GM23248 (cell line): ENCODE results near the gene PRKCQ. TPM values are rescaled to one million over a fixed set of nuclear protein-coding genes. Genes with fewer than 3 reads are reported as not detected.
A peak's percentile ranks its signal among the peaks of the same experiment; 100 is the strongest.

ENCODE experiments used
- DNase-seq: peaks from one replicate; pipeline ENCODE4 v3.0.0-alpha.2; 2015
- H2AFZ ChIP-seq: fragments of 200-600 bp; sonication (generic); 2 replicates; pipeline ENCODE4 v1.6.1; 2016; ENCODE audit warnings: antibody characterized with exemption
- H3F3A ChIP-seq: fragments of 200-600 bp; sonication (generic); 2 replicates; pipeline ENCODE4 v1.6.1; 2016; ENCODE audit warnings: mild to moderate bottlenecking, antibody characterized with exemption, mixed run types; ENCODE audit not compliant: insufficient read depth
- H3K27ac ChIP-seq: fragments of 200-600 bp; sonication (generic); 2 replicates; pipeline ENCODE4 v1.5.1; 2016; ENCODE audit warnings: mild to moderate bottlenecking
- H3K27me3 ChIP-seq: fragments of 200-600 bp; sonication (generic); replicated peaks from 2 replicates; pipeline ENCODE4 v1.6.1; 2016; ENCODE audit warnings: mild to moderate bottlenecking; ENCODE audit not compliant: insufficient read depth
- H3K36me3 ChIP-seq: fragments of 200-600 bp; sonication (generic); 2 replicates; pipeline ENCODE4 v1.6.1; 2016; ENCODE audit warnings: low read depth, mild to moderate bottlenecking
- H3K4me1 ChIP-seq: fragments of 200-600 bp; sonication (generic); 2 replicates; pipeline ENCODE4 v1.6.1; 2016; ENCODE audit warnings: mild to moderate bottlenecking; ENCODE audit not compliant: insufficient read depth
- H3K4me2 ChIP-seq: fragments of 200-600 bp; sonication (generic); one replicate; pipeline ENCODE4 v1.6.1; 2016; ENCODE audit warnings: mild to moderate bottlenecking; ENCODE audit not compliant: unreplicated experiment
- H3K4me3 ChIP-seq: fragments of 200-600 bp; sonication (generic); 2 replicates; pipeline ENCODE4 v1.5.1; 2016; ENCODE audit warnings: mild to moderate bottlenecking
- H3K79me2 ChIP-seq: fragments of 200-600 bp; sonication (generic); 2 replicates; pipeline ENCODE4 v1.6.1; 2016; ENCODE audit warnings: mild to moderate bottlenecking; ENCODE audit not compliant: insufficient read depth
- H3K9ac ChIP-seq: fragments of 200-600 bp; sonication (generic); 2 replicates; pipeline ENCODE4 v1.6.1; 2016; ENCODE audit warnings: mild to moderate bottlenecking
- H3K9me2 ChIP-seq: fragments of 200-600 bp; sonication (generic); 2 replicates; pipeline ENCODE4 v1.6.1; 2016; ENCODE audit warnings: mixed run types, mild to moderate bottlenecking, moderate library complexity; ENCODE audit not compliant: insufficient read depth
- H3K9me3 ChIP-seq: fragments of 200-600 bp; sonication (generic); one replicate; pipeline ENCODE4 v1.6.1; 2017; ENCODE audit warnings: low read depth
- H4K20me1 ChIP-seq: fragments of 200-600 bp; sonication (generic); 2 replicates; pipeline ENCODE4 v1.6.0; 2016; ENCODE audit not compliant: insufficient read depth
- EZH2 ChIP-seq: fragments of 200-600 bp; sonication (generic); IDR thresholded peaks from 2 replicates; pipeline ENCODE4 v1.6.1; 2018; ENCODE audit warnings: antibody characterized with exemption, mild to moderate bottlenecking; ENCODE audit not compliant: insufficient read depth, poor library complexity, severe bottlenecking
- EZH2phosphoT487 ChIP-seq: fragments of 200-600 bp; sonication (generic); IDR thresholded peaks from 2 replicates; pipeline ENCODE4 v1.6.1; 2018; ENCODE audit warnings: antibody characterized with exemption, moderate library complexity, mild to moderate bottlenecking, low read depth; ENCODE audit not compliant: insufficient read depth
- WGBS, 2 experiments: methylation state at CpG; one replicate each; pipeline ENCODE4 v1.1.6; 2015 to 2017; ENCODE audit warnings: low lambda C conversion rate in 2 of 2, low coverage in 1 of 2; ENCODE audit errors: missing lambda C conversion rate in 2 of 2; 5-methylcytosine and 5-hydroxymethylcytosine counted together
- in situ Hi-C: fragments of 300-500 bp; cut with MboI; formaldehyde crosslinking; loops from 2 replicates; pipeline ENCODE4 v1.15.0; 2020
- polyA plus RNA-seq: library from polyadenylated mRNA; unstranded; fragments of >200 nt; fragmentation: Nextera tagmentation; extraction: Ambion mirVana; gene quantifications from 2 replicates; pipeline ENCODE4 v1.2.1, GENCODE V29; 2016
- total RNA-seq: library from RNA; depleted of rRNA; stranded (reverse); fragments of >200 nt; shearing (Covaris generic); gene quantifications from 2 replicates; pipeline ENCODE4 v1.2.3, GENCODE V29; 2014

Gene PRKCQ
- total and polyA plus RNA-seq, 2 experiments from 2014 or later, result not detected

DNA sequence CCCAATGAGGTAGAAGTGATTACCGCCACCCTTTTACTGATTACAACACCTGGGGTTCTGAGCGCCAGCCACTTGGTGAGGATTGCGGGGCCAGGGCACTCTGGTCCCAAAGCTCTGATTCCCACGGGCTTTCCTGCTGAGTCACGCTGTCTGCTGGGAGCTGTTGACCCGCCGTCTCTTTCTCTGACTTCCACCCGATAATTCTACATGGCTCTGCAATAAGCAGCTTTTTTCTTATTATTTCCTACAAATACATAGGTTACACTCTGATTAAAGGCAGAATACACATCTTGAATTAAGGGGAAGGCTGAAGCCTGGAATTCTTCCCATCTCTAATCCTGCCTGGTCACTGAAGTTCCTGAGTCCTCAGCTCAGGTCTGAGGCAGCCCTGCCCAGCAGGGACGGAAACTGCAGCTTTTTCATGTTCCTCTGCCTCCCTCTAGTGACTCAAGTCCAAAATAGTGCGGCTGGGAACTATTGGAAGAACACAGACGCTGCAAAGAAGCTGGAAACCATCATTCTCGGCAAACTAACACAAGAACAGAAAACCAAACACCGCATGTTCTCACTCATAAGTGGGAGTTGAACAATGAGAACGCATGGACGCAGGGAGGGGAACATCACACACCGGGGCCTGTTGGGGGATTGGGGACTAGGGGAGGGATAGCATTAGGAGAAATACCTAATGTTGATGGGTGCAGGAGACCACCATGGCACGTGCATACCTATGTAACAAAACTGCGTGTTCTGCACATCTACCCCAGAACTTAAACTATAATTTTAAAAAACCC is 178.3 kb downstream of the PRKCQ start:
- WGBS, 2 experiments, result 1 to 3% methylated on average over 18 of the region's 18 CpGs
- Histone ChIP-seq H3K79me2 (no peaks in the 10 kb centered on the region), H2AFZ (peak overlapping the region; percentile 72), H3K9me2 (no peaks in the 10 kb centered on the region), H3K4me3 (peak overlapping the region; percentile 69), H3K9ac (peak overlapping the region; percentile 56), H4K20me1 (no peaks in the 10 kb centered on the region), H3K4me1 (peaks cover 8% of the 10 kb centered on the region), H3K4me2 (peak overlapping the region; percentile 84), H3K27me3 (peaks cover 19% of the 10 kb centered on the region), H3K9me3 (no peaks in the 10 kb centered on the region), H3F3A (peaks cover 17% of the 10 kb centered on the region), H3K27ac (no peak overlapping the region), H3K36me3 (no peaks in the 10 kb centered on the region)
- TF ChIP-seq EZH2phosphoT487 (no peak), EZH2 (no peak)
- peak; percentile 96 for DNase-seq
- in situ Hi-C loops, result no loop called here

GRCh38 chr10:6400821-6401465 is 179.1 kb downstream of the PRKCQ start:
- 71 to 74% methylated on average over 12 of the region's 12 CpGs for WGBS, 2 experiments
- H3K4me2 ChIP-seq, result peak overlapping the region; percentile 84
- in situ Hi-C loops, result no loop called here

GRCh38 chr10:6400331-6400730 is 179.7 kb downstream of the PRKCQ start:
- Histone ChIP-seq H3K4me3 (no peak overlapping the region), H2AFZ (no peak overlapping the region), H3K9me2 (no peaks in the 10 kb centered on the region), H3K9me3 (no peaks in the 10 kb centered on the region), H3K4me2 (no peak overlapping the region), H4K20me1 (no peaks in the 10 kb centered on the region), H3K27me3 (peaks cover 19% of the 10 kb centered on the region), H3F3A (peaks cover 28% of the 10 kb centered on the region), H3K36me3 (no peaks in the 10 kb centered on the region), H3K9ac (no peak overlapping the region), H3K4me1 (peaks cover 14% of the 10 kb centered on the region), H3K27ac (no peak overlapping the region), H3K79me2 (no peaks in the 10 kb centered on the region)
- no peak for DNase-seq
- WGBS, 2 experiments, result 96 to 98% methylated on average over 7 of the region's 7 CpGs
- TF ChIP-seq EZH2phosphoT487, result no peak
- no peak for TF ChIP-seq EZH2
- in situ Hi-C loops, result no loop called here

More at GRCh38 chr10:6400821-6401465, 179.1 kb downstream of the PRKCQ start:
- Histone ChIP-seq H3K4me1 (peaks cover 14% of the 10 kb centered on the region), H4K20me1 (no peaks in the 10 kb centered on the region), H2AFZ (no peak overlapping the region), H3K9me3 (no peaks in the 10 kb centered on the region), H3K27me3 (peaks cover 19% of the 10 kb centered on the region), H3K36me3 (no peaks in the 10 kb centered on the region), H3K27ac (no peak overlapping the region), H3K9ac (peak overlapping the region; percentile 56), H3F3A (peaks cover 24% of the 10 kb centered on the region), H3K4me3 (peak overlapping the region; percentile 69), H3K79me2 (no peaks in the 10 kb centered on the region), H3K9me2 (no peaks in the 10 kb centered on the region)
- TF ChIP-seq EZH2phosphoT487 (no peak), EZH2 (no peak)
- DNase-seq, result no peak

DNA sequence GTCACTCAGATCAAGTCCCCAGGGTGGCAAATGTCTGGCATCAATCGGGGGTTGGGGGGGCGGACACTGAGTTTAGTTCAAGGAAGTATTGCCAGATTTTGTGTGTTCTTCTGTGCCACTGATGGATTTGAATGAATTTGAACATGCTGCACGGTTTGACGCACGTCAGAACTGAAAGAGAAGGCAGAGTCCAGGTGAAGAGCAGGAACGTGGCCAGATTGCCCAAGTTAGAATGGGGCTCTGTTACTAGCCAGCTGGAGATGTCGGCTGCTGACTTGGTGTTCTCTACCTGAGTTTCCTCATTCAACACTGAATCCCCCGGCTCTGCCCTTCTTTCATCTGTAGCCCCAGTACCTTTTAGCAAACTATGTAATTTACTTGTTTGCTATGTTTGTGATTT is 180.2 kb downstream of the PRKCQ start:
- 95 to 97% methylated on average over 8 of the region's 8 CpGs for WGBS, 2 experiments
- H3K4me1 ChIP-seq, result peaks cover 14% of the 10 kb centered on the region

More for the DNA sequence above, 180.2 kb downstream of the PRKCQ start:
- Histone ChIP-seq H3K27ac (no peak overlapping the region), H3K27me3 (peaks cover 19% of the 10 kb centered on the region), H4K20me1 (no peaks in the 10 kb centered on the region), H3K4me3 (no peak overlapping the region), H3F3A (peaks cover 28% of the 10 kb centered on the region), H3K9me2 (no peaks in the 10 kb centered on the region), H3K9ac (no peak overlapping the region), H3K4me2 (no peak overlapping the region), H2AFZ (no peak overlapping the region), H3K36me3 (no peaks in the 10 kb centered on the region), H3K9me3 (no peaks in the 10 kb centered on the region), H3K79me2 (no peaks in the 10 kb centered on the region)
- TF ChIP-seq EZH2 (no peak), EZH2phosphoT487 (no peak)
- in situ Hi-C loops, result loop anchor here (10.0 kb wide), 2 partner anchors 195 to 295 kb away; partner anchors contain the start of gene PFKFB3
- no peak for DNase-seq
